ENCODE measurements around the gene CLK3. TPM values are rescaled to one million over a fixed set of nuclear protein-coding genes. Genes with fewer than 3 reads are reported as not detected.

Gene CLK3
- total and polyA plus RNA-seq, 2 of the 8 experiments (the other 6 are each of a cell fraction or from before 2014, with no cell fraction given): 43.5 to 67.3 TPM

- TF ChIP-seq CTCF (IDR thresholded peaks at IDR 0.05; ENCODE audit: control extremely low read depth in 1 of 3, insufficient read depth in 1 of 3, low read depth in 1 of 3, low read length in 3 of 3): no peak
- no peak for TF ChIP-seq CTBP2 (IDR thresholded peaks at IDR 0.05; ENCODE audit: borderline replicate concordance, insufficient read depth, insufficient read length, low read length)
- TF ChIP-seq TAF1 (IDR thresholded peaks at IDR 0.05; ENCODE audit: low read depth, low read length): no peak
- TF ChIP-seq TBP (IDR thresholded peaks at IDR 0.05; ENCODE audit: low read depth, low read length): no peak
- TF ChIP-seq SIN3A (conservative IDR thresholded peaks at IDR 0.05 in 1 of 2, IDR thresholded peaks at IDR 0.05 in 1 of 2; ENCODE audit: low read depth in 1 of 2, low read length in 2 of 2): no peak
- no peak for TF ChIP-seq NRF1 (IDR thresholded peaks at IDR 0.05; ENCODE audit: low read depth, low read length)
- no peak for TF ChIP-seq MAX (IDR thresholded peaks at IDR 0.05)
- no peak for TF ChIP-seq SUZ12 (IDR thresholded peaks at IDR 0.05; ENCODE audit: low read length)
- TF ChIP-seq TAF7 (optimal IDR thresholded peaks at IDR 0.05; ENCODE audit: borderline replicate concordance, low read depth, low read length): no peak
- no peak for TF ChIP-seq BCL11A (IDR thresholded peaks at IDR 0.05; ENCODE audit: low read depth in 2 of 2, low read length in 2 of 2)
- no peak for TF ChIP-seq MAFK (IDR thresholded peaks at IDR 0.05; ENCODE audit: low read depth, low read length)
Observed at GRCh38 chr15:74618841-74619596, 3.4 kb downstream of the CLK3 start (continued).

All from H1 (cell line).